AG10803 (cell line): ENCODE results near the gene EEF2KMT.
"Not testable (repeated sequence)": the region's sequence is repeated elsewhere in the genome, so short reads cannot be mapped to it uniquely, and the experiment has no call there.

Source experiments
- DNase-seq: peaks from one replicate; pipeline ENCODE4 v3.0.0; 2010; ENCODE audit warnings: low read depth
- H3K4me3 ChIP-seq: 2 replicates; pipeline ENCODE4 v1.5.1; 2011; ENCODE audit warnings: mild to moderate bottlenecking, low read length, control low read depth
- TF ChIP-seq, protein P1 (sequence below): conservative IDR thresholded peaks from 2 replicates; pipeline ENCODE4 v1.5.1; 2011; ENCODE audit warnings: mild to moderate bottlenecking, low read length, control low read depth, inconsistent platforms

Gene EEF2KMT

DNA sequence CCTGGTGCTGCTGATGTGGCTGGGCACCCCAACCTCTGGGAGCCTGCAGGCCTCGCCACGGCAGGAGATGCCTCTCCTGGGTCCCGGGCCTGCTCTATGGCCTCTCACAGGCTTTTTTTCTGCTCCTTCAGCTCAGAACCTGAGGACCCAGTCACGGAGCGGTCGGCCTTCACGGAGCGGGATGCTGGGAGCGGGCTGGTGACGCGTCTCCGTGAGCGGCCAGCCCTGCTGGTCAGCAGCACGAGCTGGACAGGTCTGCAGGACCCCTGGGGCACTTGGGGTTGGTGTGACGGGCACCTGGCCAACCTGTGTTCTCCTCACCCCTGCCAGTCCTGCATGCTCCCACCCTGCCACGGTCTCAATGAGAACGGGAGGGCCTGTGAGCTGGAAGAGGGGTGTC is 19.0 kb downstream of the EEF2KMT start:
- TF ChIP-seq, protein P1, sequence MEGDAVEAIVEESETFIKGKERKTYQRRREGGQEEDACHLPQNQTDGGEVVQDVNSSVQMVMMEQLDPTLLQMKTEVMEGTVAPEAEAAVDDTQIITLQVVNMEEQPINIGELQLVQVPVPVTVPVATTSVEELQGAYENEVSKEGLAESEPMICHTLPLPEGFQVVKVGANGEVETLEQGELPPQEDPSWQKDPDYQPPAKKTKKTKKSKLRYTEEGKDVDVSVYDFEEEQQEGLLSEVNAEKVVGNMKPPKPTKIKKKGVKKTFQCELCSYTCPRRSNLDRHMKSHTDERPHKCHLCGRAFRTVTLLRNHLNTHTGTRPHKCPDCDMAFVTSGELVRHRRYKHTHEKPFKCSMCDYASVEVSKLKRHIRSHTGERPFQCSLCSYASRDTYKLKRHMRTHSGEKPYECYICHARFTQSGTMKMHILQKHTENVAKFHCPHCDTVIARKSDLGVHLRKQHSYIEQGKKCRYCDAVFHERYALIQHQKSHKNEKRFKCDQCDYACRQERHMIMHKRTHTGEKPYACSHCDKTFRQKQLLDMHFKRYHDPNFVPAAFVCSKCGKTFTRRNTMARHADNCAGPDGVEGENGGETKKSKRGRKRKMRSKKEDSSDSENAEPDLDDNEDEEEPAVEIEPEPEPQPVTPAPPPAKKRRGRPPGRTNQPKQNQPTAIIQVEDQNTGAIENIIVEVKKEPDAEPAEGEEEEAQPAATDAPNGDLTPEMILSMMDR: no peak
- no peak for DNase-seq
- no peak overlapping the region for H3K4me3 ChIP-seq

DNA sequence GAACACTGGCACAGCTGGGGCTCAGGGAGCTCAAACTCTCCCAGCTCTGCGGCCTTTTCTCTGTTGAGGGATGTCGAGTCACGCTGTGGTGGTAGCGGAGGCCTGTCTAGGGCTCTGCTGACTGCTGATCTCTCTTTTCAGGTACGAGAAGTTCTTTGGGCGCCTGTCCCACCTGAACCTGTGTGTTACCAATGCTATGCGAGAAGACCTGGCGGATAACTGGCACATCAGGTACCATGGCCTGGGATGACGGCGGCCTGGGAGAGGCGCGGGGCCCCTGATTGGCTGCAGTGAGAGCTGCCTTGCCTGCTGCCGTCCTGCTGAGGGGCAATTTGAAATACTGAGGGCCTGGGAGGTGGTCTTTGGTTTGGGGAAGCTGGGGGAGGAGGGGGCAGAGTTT is 20.3 kb downstream of the EEF2KMT start:
- DNase-seq: no peak
- TF ChIP-seq, protein P1: no peak

DNA sequence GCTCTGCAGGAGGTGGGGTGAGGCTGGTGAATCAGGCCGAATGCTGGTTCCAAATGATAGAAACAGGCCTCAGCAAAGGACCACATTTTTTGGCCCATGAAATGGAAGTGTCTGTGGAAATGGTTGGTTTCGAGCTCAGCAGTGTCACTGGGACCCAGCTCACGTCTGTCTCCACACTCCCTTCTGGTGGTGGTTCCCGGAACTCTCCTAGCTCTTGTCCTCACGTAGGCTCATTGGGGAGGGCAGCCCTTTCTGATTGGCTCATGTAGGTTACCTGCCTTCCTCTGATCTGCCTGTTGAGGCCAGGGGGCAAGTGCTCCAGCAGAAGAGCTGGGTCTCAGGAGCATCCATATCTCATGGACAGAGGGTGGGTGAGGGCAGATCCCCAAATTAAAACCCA is 22.0 kb downstream of the EEF2KMT start:
- TF ChIP-seq, protein P1: no peak
- no peak overlapping the region for H3K4me3 ChIP-seq
- no peak for DNase-seq

More for the DNA sequence above, 20.3 kb downstream of the EEF2KMT start:
- H3K4me3 ChIP-seq: no peak overlapping the region

DNA sequence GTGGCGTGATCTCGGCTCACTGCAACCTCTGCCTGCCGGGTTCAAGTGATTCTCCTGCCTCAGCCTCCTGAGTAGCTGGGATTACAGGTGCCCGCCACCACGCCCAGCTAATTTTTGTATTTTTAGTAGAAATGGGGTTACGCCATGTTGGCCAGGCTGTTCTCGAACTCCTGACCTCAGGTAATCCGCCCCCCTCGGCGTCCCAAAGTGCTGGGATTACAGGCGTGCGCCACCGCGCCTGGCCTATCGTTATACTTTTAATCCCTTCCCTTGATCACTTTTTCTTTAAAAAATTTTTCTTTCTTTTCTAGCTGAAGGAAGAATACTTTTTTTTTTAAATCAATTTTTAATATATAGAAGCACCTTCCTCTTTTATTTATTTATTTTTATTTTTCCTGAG is 23.8 kb downstream of the EEF2KMT start:
- not testable (repeated sequence) for DNase-seq, H3K4me3 ChIP-seq

DNA sequence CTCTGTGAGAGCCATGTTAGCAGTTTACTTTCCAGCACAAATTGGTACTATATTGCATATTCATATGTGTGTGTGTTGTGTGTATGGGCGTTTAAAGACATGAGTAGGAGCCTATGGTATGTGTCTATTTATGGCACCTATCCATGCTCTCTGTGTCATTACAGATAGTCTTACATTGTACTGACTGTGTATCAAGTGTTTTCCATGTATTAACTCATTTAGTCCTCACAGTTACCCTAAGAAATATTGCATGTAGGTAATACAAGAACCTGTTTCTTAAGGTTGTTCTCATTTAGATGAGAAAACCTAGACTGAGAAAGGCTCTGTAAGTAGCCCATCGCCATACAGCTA is 24.3 kb downstream of the EEF2KMT start:
- H3K4me3 ChIP-seq: no peak overlapping the region
- TF ChIP-seq, protein P1: no peak
- DNase-seq: peak; percentile 25

DNA sequence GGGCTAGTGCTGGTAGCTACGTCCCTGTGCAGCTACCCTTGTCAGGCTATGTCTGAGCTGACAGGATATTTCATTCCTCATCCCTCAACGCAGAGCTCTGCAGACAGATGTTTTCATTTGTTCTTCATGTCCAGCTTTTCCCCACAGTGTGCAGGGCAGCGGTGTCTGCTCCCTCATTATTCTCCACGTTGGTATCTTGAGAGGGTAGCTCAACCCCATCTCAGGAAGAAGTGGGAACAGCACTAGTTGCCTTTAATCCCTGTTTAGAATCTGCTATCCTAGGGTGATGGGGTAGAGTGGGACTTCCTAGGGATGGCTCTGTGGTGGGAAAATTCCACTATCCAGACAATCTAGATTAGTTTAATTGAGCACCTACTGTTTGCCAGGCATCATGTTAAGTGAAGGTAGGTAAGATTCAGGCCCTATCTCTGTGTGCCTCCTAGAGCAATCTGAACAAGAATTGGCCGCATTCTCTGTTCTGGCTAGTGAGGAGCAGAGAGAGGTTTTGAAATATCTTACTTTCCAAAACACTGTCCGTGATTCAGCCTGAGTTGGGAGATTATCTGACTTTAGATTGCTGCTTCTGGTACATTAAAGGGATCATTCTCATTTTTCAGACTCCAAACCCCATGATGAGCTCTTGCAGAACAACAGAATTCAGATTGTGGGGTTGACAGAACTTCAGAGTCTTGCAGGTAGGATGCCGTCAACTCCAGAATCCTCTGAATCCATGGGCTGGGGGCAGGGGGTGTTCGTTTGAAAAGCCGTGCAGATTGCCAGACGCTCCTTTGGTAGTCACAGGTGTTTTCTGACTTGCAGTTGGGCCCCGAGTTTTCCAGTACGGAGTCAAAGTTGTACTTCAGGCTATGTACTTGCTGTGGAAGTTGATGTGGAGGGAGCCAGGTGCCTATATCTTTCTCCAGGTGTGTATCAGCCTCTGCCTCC is 25.0 kb downstream of the EEF2KMT start:
- peak overlapping the region; percentile 85 for H3K4me3 ChIP-seq
- TF ChIP-seq, protein P1: no peak; the same call in 1 of the 2 replicates
- DNase-seq: no peak

DNA sequence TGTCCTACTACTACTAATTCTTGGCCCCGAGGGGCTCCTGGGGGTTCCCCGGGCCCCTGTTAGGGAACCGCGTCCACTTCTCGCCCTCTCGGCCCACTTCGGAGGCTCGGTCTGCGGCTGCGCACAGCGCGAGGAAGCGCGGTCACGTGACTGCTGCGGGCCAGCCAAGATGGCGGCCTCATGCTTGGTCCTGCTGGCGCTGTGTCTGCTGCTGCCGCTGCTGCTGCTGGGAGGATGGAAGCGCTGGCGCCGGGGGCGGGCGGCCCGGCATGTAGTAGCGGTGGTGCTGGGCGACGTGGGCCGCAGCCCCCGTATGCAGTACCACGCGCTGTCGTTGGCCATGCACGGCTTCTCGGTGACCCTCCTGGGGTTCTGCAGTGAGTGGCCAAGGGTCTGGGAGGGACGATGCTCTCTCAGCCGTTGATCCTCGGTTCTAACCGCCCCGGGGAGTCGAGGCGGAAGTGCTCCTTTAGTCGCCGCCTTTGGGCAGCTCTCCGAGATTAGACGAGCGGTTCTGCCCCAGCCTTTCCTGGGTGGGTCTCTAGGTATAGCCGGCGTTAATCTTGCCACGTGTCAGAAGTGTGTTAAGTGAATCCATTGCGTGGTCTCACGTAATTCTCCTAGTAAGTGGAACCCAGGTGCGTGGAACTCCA is 25.8 kb downstream of the EEF2KMT start, which contains the start of gene ALG1:
Gene ALG1, plus strand, starts transcription at position 163 of the 653 bp plus-strand sequence. Its CDS starts 7 bp downstream, at position 170.
- H3K4me3 ChIP-seq: peak within 1 kb of the TSS; percentile 85
- DNase-seq: peak; percentile 84
- TF ChIP-seq, protein P1: no peak
